ENCODE data around the gene PAX5. TPM values are rescaled to one million over a fixed set of nuclear protein-coding genes. Genes with fewer than 3 reads are reported as not detected.

The PAX5 gene
- total and polyA plus RNA-seq, 4 donors: 0.08 to 2.3 (median 0.40) TPM

GRCh38 chr9:36993933-36994764 lies 39.9 kb downstream of the PAX5 start:
- 80 to 85% methylated on average over 19 of the region's 19 CpGs for WGBS, 2 donors
- H3K27me3 ChIP-seq (ENCODE audit: control insufficient read depth in 3 of 3, insufficient read depth in 3 of 3, low read length in 2 of 3): peaks cover 8 to 24% (median 20%) of the 10 kb centered on the region in 3 donors

GRCh38 chr9:36992501-36993316 lies 41.4 kb downstream of the PAX5 start:
- WGBS, 2 donors: 64 to 69% methylated on average over 7 of the region's 7 CpGs
- Histone ChIP-seq H3K4me3 (no peak overlapping the region), H3K36me3 (ENCODE audit: control insufficient read depth in 4 of 4, insufficient read depth in 4 of 4, low read length in 4 of 4) (no peaks in the 10 kb centered on the region), H3K9ac (ENCODE audit: insufficient read depth in 1 of 2, low read length in 2 of 2) (no peak overlapping the region), H3K4me1 (ENCODE audit: control insufficient read depth in 5 of 5, insufficient read depth in 5 of 5, low read length in 5 of 5) (no peaks in the 10 kb centered on the region), H3K27me3 (ENCODE audit: control insufficient read depth in 3 of 3, insufficient read depth in 3 of 3, low read length in 2 of 3) (peaks cover 10 to 33% (median 27%) of the 10 kb centered on the region in 3 donors), H3K9me3 (ENCODE audit: control insufficient read depth in 4 of 4, insufficient read depth in 3 of 4, low read length in 3 of 4) (peaks cover 0 to 15% (median 4%) of the 10 kb centered on the region in 4 donors), H3K27ac (ENCODE audit: low read depth in 1 of 2, low read length in 1 of 2) (no peak overlapping the region)
- DNase-seq: no peak
- no peak for ATAC-seq (ENCODE audit: insufficient read depth, low FRiP score)
- TF ChIP-seq, protein P1, sequence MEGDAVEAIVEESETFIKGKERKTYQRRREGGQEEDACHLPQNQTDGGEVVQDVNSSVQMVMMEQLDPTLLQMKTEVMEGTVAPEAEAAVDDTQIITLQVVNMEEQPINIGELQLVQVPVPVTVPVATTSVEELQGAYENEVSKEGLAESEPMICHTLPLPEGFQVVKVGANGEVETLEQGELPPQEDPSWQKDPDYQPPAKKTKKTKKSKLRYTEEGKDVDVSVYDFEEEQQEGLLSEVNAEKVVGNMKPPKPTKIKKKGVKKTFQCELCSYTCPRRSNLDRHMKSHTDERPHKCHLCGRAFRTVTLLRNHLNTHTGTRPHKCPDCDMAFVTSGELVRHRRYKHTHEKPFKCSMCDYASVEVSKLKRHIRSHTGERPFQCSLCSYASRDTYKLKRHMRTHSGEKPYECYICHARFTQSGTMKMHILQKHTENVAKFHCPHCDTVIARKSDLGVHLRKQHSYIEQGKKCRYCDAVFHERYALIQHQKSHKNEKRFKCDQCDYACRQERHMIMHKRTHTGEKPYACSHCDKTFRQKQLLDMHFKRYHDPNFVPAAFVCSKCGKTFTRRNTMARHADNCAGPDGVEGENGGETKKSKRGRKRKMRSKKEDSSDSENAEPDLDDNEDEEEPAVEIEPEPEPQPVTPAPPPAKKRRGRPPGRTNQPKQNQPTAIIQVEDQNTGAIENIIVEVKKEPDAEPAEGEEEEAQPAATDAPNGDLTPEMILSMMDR (IDR thresholded peaks at IDR 0.05; ENCODE audit: control extremely low read depth, extremely low read depth): no peak

More at GRCh38 chr9:36993933-36994764, 39.9 kb downstream of the PAX5 start:
- Histone ChIP-seq H3K27ac (ENCODE audit: low read depth in 1 of 2, low read length in 1 of 2) (no peak overlapping the region), H3K36me3 (ENCODE audit: control insufficient read depth in 4 of 4, insufficient read depth in 4 of 4, low read length in 4 of 4) (no peaks in the 10 kb centered on the region), H3K4me1 (ENCODE audit: control insufficient read depth in 5 of 5, insufficient read depth in 5 of 5, low read length in 5 of 5) (no peaks in the 10 kb centered on the region), H3K9me3 (ENCODE audit: control insufficient read depth in 4 of 4, insufficient read depth in 3 of 4, low read length in 3 of 4) (peaks cover 0 to 15% (median 4%) of the 10 kb centered on the region in 4 donors), H3K9ac (ENCODE audit: insufficient read depth in 1 of 2, low read length in 2 of 2) (no peak overlapping the region), H3K4me3 (no peak overlapping the region)
- no peak for DNase-seq
- ATAC-seq (ENCODE audit: insufficient read depth, low FRiP score): no peak
- TF ChIP-seq, protein P1 (IDR thresholded peaks at IDR 0.05; ENCODE audit: control extremely low read depth, extremely low read depth): no peak

DNA sequence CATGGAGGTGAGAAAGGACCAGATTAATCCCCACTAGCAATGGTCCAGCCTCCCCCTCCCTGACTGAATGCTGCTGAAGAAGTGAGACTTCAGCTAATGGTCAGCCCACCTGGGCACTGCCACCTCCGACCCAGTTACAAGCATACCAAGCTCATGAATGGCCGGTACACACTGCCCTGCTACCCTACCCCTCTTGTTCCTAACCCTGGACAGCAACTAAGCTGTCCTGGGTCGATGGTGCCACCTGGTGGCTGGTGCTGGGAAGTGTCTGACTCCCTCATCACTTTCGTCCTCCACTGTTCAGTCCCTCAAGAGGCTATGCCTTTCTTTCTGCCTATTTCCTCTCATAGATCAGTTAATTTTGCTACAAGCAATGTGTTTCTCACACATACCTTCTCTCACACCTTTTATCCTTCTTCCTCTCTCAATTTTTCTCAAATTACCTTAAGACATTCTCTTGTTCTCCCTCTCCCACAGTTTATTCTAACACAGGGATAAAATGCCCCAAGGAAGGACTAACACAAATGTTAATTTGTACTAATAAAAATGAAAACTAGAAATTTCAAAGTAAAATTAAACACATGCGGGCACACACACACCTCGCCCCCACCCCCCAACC lies 42.4 kb downstream of the PAX5 start:
- no peak for DNase-seq
- TF ChIP-seq, protein P1 (IDR thresholded peaks at IDR 0.05; ENCODE audit: control extremely low read depth, extremely low read depth): no peak
- Histone ChIP-seq H3K27me3 (ENCODE audit: control insufficient read depth in 3 of 3, insufficient read depth in 3 of 3, low read length in 2 of 3) (peaks cover 13 to 44% (median 36%) of the 10 kb centered on the region in 3 donors), H3K27ac (ENCODE audit: low read depth in 1 of 2, low read length in 1 of 2) (no peak overlapping the region), H3K36me3 (ENCODE audit: control insufficient read depth in 4 of 4, insufficient read depth in 4 of 4, low read length in 4 of 4) (no peaks in the 10 kb centered on the region), H3K4me3 (no peak overlapping the region), H3K4me1 (ENCODE audit: control insufficient read depth in 5 of 5, insufficient read depth in 5 of 5, low read length in 5 of 5) (peaks cover 0 to 3% (median 0%) of the 10 kb centered on the region in 5 donors), H3K9me3 (ENCODE audit: control insufficient read depth in 4 of 4, insufficient read depth in 3 of 4, low read length in 3 of 4) (peaks cover 0 to 17% (median 4%) of the 10 kb centered on the region in 4 donors), H3K9ac (ENCODE audit: insufficient read depth in 1 of 2, low read length in 2 of 2) (no peak overlapping the region)
- WGBS, 2 donors: 14 to 20% methylated on average over 6 of the region's 6 CpGs
- no peak for ATAC-seq (ENCODE audit: insufficient read depth, low FRiP score)
